Erythroblast (primary cell): ENCODE results near the gene GPR160.

Experiments used
- GATA1 ChIP-seq: IDR thresholded peaks from 2 replicates; pipeline ENCODE4 v1.6.1; 2011; ENCODE audit warnings: low read depth, mild to moderate bottlenecking, control low read depth, low read length, moderate library complexity
- POLR2A ChIP-seq: IDR thresholded peaks from 2 replicates; pipeline ENCODE4 v1.6.1; 2011; ENCODE audit warnings: mild to moderate bottlenecking, low read length

GRCh38 chr3:170024581-170024980 lies 13.2 kb upstream of the GPR160 start:
- no peak for TF ChIP-seq GATA1
- TF ChIP-seq POLR2A = no peak
